GM18868 (cell line): ENCODE measurements around the gene RASAL3.
"Not testable (repeated sequence)": the region's sequence is repeated elsewhere in the genome, so short reads cannot be mapped to it uniquely, and the experiment has no call there.

Experiments
- ATAC-seq: cut with Tn5 transposase; IDR thresholded peaks from one replicate; pipeline ENCODE4 v1.9.1; 2021; ENCODE audit warnings: mild to moderate bottlenecking, moderate library complexity; ENCODE audit not compliant: unreplicated experiment

Gene RASAL3

GRCh38 chr19:15421721-15422260, 42.6 kb downstream of the RASAL3 start:
- no peak for ATAC-seq

DNA sequence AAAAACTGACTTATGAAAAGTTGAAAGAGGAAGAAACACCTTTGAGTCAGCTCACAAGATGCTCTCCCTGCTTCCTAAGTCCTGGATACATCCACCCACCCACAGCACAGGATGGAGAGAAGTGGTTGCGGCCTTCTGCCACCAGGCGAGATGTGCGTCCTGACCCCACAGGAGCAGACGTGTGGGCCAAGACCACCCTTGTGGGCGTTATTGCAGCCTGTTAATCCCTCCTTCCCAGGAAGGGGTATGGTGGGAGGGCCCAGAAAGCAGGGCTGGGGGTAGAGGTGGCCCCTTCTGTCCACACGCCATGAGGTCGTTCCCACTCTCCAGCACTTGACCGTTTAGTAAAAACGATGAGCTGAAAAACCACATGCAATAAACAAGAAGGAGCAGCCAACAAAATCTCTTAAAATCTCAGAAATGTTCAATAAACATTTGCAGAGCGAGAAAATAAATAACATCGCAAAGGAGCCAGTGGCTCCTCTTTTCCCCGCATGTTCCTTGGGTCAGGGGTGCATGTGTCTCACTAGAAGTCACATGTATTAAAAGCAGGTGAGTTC, 43.1 kb downstream of the RASAL3 start:
- ATAC-seq = no peak

GRCh38 chr19:15419413-15420025, 44.8 kb downstream of the RASAL3 start:
- ATAC-seq = no peak

DNA sequence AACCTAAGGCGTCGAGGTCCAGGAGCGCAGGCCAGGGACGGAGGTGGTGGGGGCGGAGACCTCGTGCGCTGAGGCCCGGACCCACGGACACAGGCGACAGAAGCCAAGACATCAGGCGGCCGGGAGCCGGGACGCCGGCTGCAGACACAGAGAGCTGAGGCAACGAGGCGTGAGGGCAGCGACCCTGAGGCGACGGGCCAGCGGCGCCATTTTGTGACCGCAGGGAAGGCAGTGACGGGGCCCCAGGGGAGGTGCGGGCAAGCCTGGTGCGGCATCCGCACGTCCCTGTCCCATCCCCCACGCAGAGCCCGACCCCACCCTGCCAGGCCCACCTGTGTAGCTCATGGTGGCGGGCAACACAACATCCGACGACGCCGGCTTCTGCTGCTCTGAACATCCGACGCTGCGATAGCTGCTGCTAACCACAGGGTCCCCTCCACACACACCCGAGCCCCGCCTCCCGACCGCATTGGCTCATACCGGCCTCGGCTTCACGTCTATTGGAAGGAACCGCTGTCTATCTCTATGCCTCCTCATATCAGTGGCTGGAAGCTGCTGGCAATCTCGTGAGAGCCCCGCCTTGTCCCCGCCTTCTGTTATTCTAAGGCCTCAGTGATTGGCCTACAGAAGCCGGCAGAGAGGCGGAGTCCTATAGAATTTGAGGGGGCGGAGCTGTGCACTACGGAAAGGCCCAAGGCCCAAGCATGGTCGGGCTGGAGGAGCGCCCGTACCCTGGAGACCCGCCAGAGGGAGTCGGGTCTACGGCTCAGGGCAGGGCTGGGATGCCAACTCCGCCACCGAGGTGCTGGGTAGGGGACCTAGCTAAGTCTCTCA, 45.5 kb downstream of the RASAL3 start, which contains the start of gene AKAP8L:
Gene AKAP8L (minus strand): TSS at position 410 of the 834 bp plus-strand sequence. CDS start 65 bp downstream, at position 345.
- ATAC-seq = peak; percentile 92

DNA sequence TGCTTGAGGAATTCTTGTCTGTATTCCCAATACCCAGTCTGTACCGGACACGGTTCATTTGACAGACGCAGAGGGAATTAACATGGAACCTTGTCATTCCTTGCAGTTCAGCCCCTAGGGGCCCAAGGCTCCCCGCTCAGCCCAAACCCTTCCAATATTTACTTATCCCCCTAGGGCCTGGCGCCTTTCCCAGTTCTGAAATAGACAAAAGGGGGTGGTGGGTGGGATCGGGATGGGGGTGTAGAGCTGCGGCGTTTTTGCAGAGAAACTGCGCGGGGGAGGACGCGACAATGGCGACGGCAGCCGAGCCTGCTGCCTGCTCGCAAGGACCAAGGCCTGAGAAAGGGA, 46.1 kb downstream of the RASAL3 start:
- no peak for ATAC-seq

DNA sequence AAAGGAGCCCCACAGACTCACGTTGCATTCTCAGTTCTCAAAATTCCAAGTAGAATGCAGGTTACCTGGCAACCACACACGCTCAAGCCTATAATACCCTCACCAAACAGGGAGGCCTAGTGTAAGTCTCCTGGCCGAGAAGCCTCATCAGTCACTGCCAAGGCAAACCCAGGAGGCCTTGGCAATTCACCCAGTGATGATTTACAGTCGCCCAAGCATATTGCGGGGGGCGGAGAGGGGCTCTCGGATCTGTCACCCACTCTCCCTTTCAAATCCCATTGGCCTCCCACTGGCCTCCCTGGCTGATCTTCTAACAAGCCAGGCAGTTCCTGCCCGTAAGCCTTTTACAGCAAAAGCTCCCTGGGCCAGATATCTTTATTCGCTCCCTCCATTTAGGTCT, 46.6 kb downstream of the RASAL3 start:
- no peak for ATAC-seq

DNA sequence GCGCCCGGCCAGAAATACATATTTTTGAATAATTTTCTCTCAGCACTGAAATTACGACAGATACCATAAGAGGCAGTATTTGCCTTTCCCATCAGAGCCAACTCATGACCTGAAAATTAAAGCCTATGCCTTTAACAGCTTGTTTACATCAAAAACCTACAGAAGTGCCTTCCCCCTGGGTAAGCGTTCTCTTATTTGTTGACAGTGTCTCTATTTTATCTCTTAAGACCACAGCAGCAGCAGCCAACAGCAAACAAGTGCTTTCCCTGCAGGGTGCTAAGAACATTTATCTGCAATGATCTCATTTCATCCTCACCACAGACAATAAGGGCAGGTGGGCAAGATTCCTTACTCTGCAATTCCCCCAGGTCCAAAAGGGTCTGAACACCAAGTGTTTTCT, 51.5 kb downstream of the RASAL3 start:
- ATAC-seq = no peak

DNA sequence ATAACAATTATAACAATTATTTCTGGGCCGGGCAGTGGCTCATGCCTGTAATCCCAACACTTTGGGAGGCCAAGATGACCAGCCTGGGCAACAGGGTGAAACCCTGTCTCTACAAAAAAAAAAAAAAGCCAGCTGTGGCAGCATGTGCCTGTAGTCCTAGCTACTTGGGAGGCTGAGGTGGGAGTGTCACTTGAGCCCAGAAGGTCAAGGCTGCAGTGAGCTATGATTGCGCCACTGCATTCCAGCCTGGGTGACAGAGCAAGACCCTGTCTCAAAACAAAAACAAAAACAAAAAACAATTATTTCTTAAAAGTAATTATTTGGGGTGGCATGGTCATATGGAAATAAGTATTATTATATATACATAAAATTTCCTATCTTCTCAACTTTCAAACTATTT, 53.0 kb downstream of the RASAL3 start:
- not testable (repeated sequence) for ATAC-seq

DNA sequence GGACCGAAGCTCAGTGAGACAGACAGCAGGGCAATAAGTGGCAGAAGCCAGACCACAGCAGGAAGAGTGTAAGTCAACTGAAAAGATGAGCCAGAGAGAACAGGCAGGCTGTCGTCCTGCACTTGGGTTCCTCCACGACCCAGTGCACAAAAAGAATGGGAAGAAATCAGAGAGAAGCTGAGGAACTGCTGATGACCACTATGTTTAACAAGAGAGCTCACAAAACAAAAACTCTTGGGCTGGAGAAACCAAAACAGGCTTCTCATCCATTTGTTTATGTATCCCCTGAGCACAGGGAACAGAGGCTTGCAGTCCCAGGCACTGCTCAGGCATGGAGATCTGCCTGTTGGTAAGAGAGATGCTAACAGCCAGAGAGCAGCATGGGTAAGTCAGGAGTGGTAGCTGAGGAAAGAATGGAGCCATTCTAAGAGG, 59.5 kb downstream of the RASAL3 start:
- ATAC-seq = no peak

DNA sequence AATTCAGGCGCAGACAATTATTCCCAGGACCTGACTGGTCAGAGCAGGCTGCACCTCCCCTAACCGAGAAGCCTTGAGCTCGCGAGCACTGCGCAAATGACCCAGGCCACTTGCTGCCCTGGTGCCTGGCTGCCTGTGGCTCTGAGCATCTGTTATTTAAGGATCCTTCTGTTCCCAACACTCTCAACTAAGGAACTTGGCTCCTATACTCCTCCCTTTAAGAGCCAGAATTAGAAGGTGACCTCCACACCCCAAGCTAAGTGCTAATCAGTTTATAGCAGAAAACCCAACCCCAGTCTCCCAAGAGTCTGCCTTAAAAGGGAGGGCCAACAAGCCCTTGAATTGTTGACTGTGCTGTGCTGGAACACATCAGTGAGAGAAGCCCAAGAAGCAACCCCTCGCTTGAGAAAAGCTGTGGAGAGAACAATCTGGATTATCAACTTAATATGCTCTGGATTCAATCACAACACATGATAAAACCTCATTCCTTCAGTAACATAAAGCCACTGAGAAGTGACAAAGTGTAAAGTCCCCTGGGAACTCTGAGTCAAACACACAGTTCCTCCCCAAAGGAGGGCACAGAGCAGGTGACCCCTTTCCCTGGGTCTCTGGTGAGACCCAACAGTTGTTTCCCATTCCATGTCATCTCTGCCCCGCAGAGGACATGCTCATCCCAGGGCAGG, 60.1 kb downstream of the RASAL3 start:
- ATAC-seq = no peak

GRCh38 chr19:15403151-15403531, 61.2 kb downstream of the RASAL3 start:
- no peak for ATAC-seq

- no peak for ATAC-seq
Observed at GRCh38 chr19:15402411-15403150, 61.8 kb downstream of the RASAL3 start.
